A673 (cell line): ENCODE results near the gene PATE3.

Source experiments
- CTCF ChIP-seq: fragments of 300-800, 200-600 bp; sonication (generic); conservative IDR thresholded peaks from 2 replicates; pipeline ENCODE4 v1.5.1; 2017; ENCODE audit warnings: low read depth, mild to moderate bottlenecking, antibody characterized with exemption, low read length, moderate library complexity, mixed read lengths
- EZH2 ChIP-seq: fragments of 200-600 bp; sonication (generic); IDR thresholded peaks from 2 replicates; pipeline ENCODE4 v1.6.1; 2017; ENCODE audit warnings: borderline replicate concordance, low read depth, mild to moderate bottlenecking, mixed read lengths, antibody characterized with exemption, low read length; ENCODE audit not compliant: poor library complexity, severe bottlenecking

GRCh38 chr11:125807909-125808308 lies 20.0 kb downstream of the PATE3 start:
- TF ChIP-seq CTCF (no peak), EZH2 (no peak)
